CD4-positive, alpha-beta T cell (primary cell): Measurements from ENCODE around the gene CKLF. TPM values are rescaled to one million over a fixed set of nuclear protein-coding genes. Genes with fewer than 3 reads are reported as not detected.

Experiments
- ATAC-seq: fragments of 200-7000 bp; cut with Tn5 transposase; one replicate; pipeline ENCODE4 v1.10.0; 2022; ENCODE audit warnings: mild to moderate bottlenecking; ENCODE audit not compliant: poor library complexity
- CTCF ChIA-PET: fragments of 350-600 bp; sonication (Branson Sonifier 250); formaldehyde crosslinking; loops from one replicate; lab custom pipeline; 2021; ENCODE audit warnings: antibody characterized with exemption, inconsistent platforms; lab: Charles Lee
- POLR2A ChIA-PET: fragments of 350-600 bp; sonication (Branson Sonifier 250); formaldehyde crosslinking; loops from one replicate; lab custom pipeline; 2021; ENCODE audit warnings: antibody characterized with exemption, inconsistent platforms; lab: Charles Lee
- DNase-seq, 14 experiments: peaks; one replicate each; pipeline ENCODE4 v3.0.0-alpha.2; 2013 to 2020; ENCODE audit warnings: mixed read lengths in 2 of 14
- H3K27ac ChIP-seq, 2 donors: one replicate each; pipeline versions ENCODE4 v1.5.1 to v1.7.0; 2013; ENCODE audit warnings: low read length in 2 of 2, low read depth in 1 of 2, mild to moderate bottlenecking in 1 of 2
- H3K27me3 ChIP-seq, 2 experiments: 1 replicate in 1 of 2; 2 replicates in 1 of 2; pipeline versions ENCODE4 v1.6.1 to v1.7.0; 2013; ENCODE audit warnings: low read length in 2 of 2, control low read depth in 1 of 2, mild to moderate bottlenecking in 1 of 2, moderate library complexity in 1 of 2; ENCODE audit not compliant: insufficient read depth in 2 of 2, control insufficient read depth in 1 of 2
- H3K36me3 ChIP-seq: one replicate; pipeline ENCODE4 v1.6.1; 2013; ENCODE audit warnings: low read length, control low read depth; ENCODE audit not compliant: insufficient read depth
- H3K4me1 ChIP-seq: one replicate; pipeline ENCODE4 v1.6.1; 2013; ENCODE audit warnings: low read length, control low read depth; ENCODE audit not compliant: insufficient read depth
- H3K4me3 ChIP-seq: one replicate; pipeline ENCODE4 v1.5.1; 2013; ENCODE audit warnings: mild to moderate bottlenecking, low read length, moderate library complexity
- H3K9me3 ChIP-seq, 2 experiments: 1 replicate in 1 of 2; 2 replicates in 1 of 2; pipeline versions ENCODE4 v1.6.1 to v1.7.0; 2013; ENCODE audit warnings: low read length in 2 of 2, mild to moderate bottlenecking in 2 of 2, control low read depth in 1 of 2, moderate library complexity in 1 of 2; ENCODE audit not compliant: control insufficient read depth in 1 of 2, insufficient read depth in 1 of 2
- H3K27ac Mint-ChIP-seq: one replicate; pipeline ENCODE4 v1.8.0; 2020; ENCODE audit warnings: mixed read lengths
- H3K27me3 Mint-ChIP-seq: one replicate; pipeline ENCODE4 v1.8.0; 2021; ENCODE audit warnings: mixed read lengths
- H3K36me3 Mint-ChIP-seq: one replicate; pipeline ENCODE4 v1.8.0; 2021; ENCODE audit warnings: low read depth, mixed read lengths
- H3K4me1 Mint-ChIP-seq: one replicate; pipeline ENCODE4 v1.8.0; 2021; ENCODE audit warnings: low read depth, mixed read lengths
- H3K4me3 Mint-ChIP-seq: one replicate; pipeline ENCODE4 v1.8.0; 2020; ENCODE audit warnings: mild to moderate bottlenecking, mixed read lengths
- H3K9me3 Mint-ChIP-seq: one replicate; pipeline ENCODE4 v1.8.0; 2020; ENCODE audit warnings: mixed read lengths
- intact Hi-C, 2 experiments: fragments of 100-400 bp; cut with DNase I in 1 of 2; cut with micrococcal nuclease in 1 of 2; formaldehyde crosslinking; loops; one replicate each; pipeline versions ENCODE4 v1.15.1 to v1.9.0; 2023 to 2025; cut with DNase I, micrococcal nuclease
- total RNA-seq, 174 experiments: library from RNA in 2 of 174; stranded (reverse) in 2 of 174; gene quantifications; one replicate each; pipeline ENCODE4 v1.2.3 and lab custom pipeline; 2021 to 2026
- TF ChIP-seq, protein P1 (sequence below): fragments of 200-600 bp; IDR thresholded peaks from one replicate; pipeline ENCODE4 v1.8.0; 2022; ENCODE audit warnings: antibody characterized with exemption, mild to moderate bottlenecking

The CKLF gene
- total RNA-seq, 2 experiments from 2014 or later: 10.6 to 14.1 TPM

GRCh38 chr16:66551788-66552285 is 539 bp upstream of the CKLF start:
- TF ChIP-seq, protein P1, sequence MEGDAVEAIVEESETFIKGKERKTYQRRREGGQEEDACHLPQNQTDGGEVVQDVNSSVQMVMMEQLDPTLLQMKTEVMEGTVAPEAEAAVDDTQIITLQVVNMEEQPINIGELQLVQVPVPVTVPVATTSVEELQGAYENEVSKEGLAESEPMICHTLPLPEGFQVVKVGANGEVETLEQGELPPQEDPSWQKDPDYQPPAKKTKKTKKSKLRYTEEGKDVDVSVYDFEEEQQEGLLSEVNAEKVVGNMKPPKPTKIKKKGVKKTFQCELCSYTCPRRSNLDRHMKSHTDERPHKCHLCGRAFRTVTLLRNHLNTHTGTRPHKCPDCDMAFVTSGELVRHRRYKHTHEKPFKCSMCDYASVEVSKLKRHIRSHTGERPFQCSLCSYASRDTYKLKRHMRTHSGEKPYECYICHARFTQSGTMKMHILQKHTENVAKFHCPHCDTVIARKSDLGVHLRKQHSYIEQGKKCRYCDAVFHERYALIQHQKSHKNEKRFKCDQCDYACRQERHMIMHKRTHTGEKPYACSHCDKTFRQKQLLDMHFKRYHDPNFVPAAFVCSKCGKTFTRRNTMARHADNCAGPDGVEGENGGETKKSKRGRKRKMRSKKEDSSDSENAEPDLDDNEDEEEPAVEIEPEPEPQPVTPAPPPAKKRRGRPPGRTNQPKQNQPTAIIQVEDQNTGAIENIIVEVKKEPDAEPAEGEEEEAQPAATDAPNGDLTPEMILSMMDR: peak; percentile 3
- Histone ChIP-seq H3K9me3 (no peaks in the 10 kb centered on the region), H3K36me3 (peaks cover 11% of the 10 kb centered on the region), H3K4me3 (peak overlapping the region; percentile 85), H3K4me1 (peaks cover 79% of the 10 kb centered on the region), H3K27me3 (no peaks in the 10 kb centered on the region), H3K27ac (peak overlapping the region; percentile 79 to 81)
- intact Hi-C loops: loop anchor here (2.0 to 5.0 kb wide), 4 partner anchors 35 to 51 kb away; no protein-coding TSS in a partner anchor
- Mint-ChIP-seq H3K9me3 (no peaks in the 10 kb centered on the region), H3K36me3 (peaks cover 42% of the 10 kb centered on the region), H3K4me3 (peak overlapping the region; percentile 92), H3K4me1 (peaks cover 88% of the 10 kb centered on the region), H3K27ac (peak overlapping the region; percentile 93), H3K27me3 (no peaks in the 10 kb centered on the region)
- ATAC-seq (no peak), DNase-seq (no peak)
- POLR2A ChIA-PET: interaction anchor here (0.7 to 8.2 kb wide), 26 partner anchors 9 to 607 kb away, joined by 3 to 124 read pairs (median 4); partner anchors contain the start of genes CMTM2, CMTM3, DYNC1LI2 and NAE1
- CTCF ChIA-PET: interaction anchor here (0.8 to 4.8 kb wide), 8 partner anchors 11 to 57 kb away, joined by 3 to 32 read pairs (median 6); no protein-coding TSS in a partner anchor

GRCh38 chr16:66553223-66553622 is 847 bp downstream of the CKLF start:
- no peaks in the 10 kb centered on the region for H3K27me3 Mint-ChIP-seq
- H3K4me1 ChIP-seq: peaks cover 81% of the 10 kb centered on the region
- ATAC-seq: no peak
- no peaks in the 10 kb centered on the region for H3K9me3 Mint-ChIP-seq
- POLR2A ChIA-PET: interaction anchor here (0.7 to 8.2 kb wide), 13 partner anchors 10 to 327 kb away, joined by 3 to 124 read pairs (median 5); partner anchors contain the start of genes CMTM2, CMTM3, CMTM4 and DYNC1LI2
- H3K4me3 ChIP-seq: peak overlapping the region; percentile 85
- intact Hi-C loops: loop anchor here (2.0 to 5.0 kb wide), 3 partner anchors 34 to 50 kb away; no protein-coding TSS in a partner anchor
- H3K4me3 Mint-ChIP-seq: peak overlapping the region; percentile 92
- peaks cover 85% of the 10 kb centered on the region for H3K4me1 Mint-ChIP-seq
- H3K36me3 Mint-ChIP-seq: peaks cover 52% of the 10 kb centered on the region
- H3K27ac Mint-ChIP-seq: peak overlapping the region; percentile 93
- peak overlapping the region in 1 of 2 donors; percentile 81 for H3K27ac ChIP-seq
- TF ChIP-seq, protein P1: no peak
- peak in 4 of 14 experiments; percentile 17 to 51 (median 41) for DNase-seq
- H3K9me3 ChIP-seq: no peaks in the 10 kb centered on the region
- no peaks in the 10 kb centered on the region for H3K27me3 ChIP-seq
- peaks cover 20% of the 10 kb centered on the region for H3K36me3 ChIP-seq
- CTCF ChIA-PET: interaction anchor here (0.9 to 4.8 kb wide), 6 partner anchors 10 to 199 kb away, joined by 3 to 32 read pairs (median 7); partner anchors contain the start of gene DYNC1LI2

DNA sequence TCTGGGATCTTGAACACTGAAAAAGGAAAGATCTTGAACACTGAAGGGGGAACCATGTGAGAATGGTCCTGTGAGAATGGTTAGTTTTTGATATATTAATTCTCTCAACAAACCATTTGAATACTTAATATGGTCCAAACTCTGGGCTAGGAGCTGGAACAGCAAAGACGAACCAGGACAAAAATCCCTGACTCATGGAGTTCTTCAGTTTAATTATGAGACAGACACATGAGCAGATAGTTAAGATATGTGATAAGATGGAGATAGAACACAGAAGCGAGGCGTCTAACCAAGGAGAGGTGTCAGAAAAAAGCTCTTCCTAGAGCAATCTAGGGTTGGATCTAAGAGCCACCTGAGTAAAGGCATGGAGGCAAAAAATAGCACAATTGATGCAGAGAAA is 1.6 kb downstream of the CKLF start:
- Histone ChIP-seq H3K27ac (peak overlapping the region in 1 of 2 donors; percentile 81), H3K4me1 (peaks cover 77% of the 10 kb centered on the region), H3K36me3 (peaks cover 28% of the 10 kb centered on the region), H3K27me3 (no peaks in the 10 kb centered on the region), H3K4me3 (peak overlapping the region; percentile 85), H3K9me3 (no peaks in the 10 kb centered on the region)
- ATAC-seq (no peak), DNase-seq (no peak)
- POLR2A ChIA-PET: interaction anchor here (1.1 to 8.2 kb wide), 5 partner anchors 9 to 50 kb away, joined by 3 to 124 read pairs (median 37); partner anchors contain the start of genes CMTM2 and CMTM3
- Mint-ChIP-seq H3K9me3 (no peaks in the 10 kb centered on the region), H3K4me1 (peaks cover 85% of the 10 kb centered on the region), H3K27ac (peak overlapping the region; percentile 93), H3K4me3 (peak overlapping the region; percentile 92), H3K27me3 (no peaks in the 10 kb centered on the region), H3K36me3 (peaks cover 60% of the 10 kb centered on the region)
- CTCF ChIA-PET: interaction anchor here (1.3 to 4.8 kb wide), 5 partner anchors 9 to 55 kb away, joined by 4 to 32 read pairs (median 8); no protein-coding TSS in a partner anchor
- intact Hi-C loops: loop anchor here (5.0 kb wide), 2 partner anchors 33 to 37 kb away; no protein-coding TSS in a partner anchor
- TF ChIP-seq, protein P1: no peak
